ENCODE data around the gene MAP4K5.

Gene MAP4K5

DNA sequence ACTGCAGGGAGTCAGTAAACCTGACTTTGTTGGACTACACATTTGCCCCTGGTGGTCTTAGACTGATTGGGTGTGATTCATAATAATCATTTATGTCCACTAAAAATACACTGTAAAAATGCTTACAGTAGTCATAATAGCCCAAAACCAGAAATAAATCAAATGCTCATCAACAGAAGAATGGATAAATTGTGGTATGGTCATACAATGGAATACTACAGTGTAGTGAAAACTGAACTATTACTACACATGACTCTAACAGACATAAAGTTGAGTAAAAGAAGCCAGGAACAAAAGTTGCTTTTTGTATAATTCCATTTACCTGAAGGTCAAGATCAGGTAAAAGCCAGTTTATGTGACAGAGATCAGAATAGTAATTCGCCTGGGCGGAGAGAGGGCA, 78.5 kb downstream of the MAP4K5 start:
- no peak overlapping the region for H3K4me3 ChIP-seq (ENCODE audit: low read depth, low read length)
- no peak for DNase-seq (ENCODE audit: low read depth)
- TF ChIP-seq MYC (IDR thresholded peaks at IDR 0.05; ENCODE audit: low read depth, low read length) (no peak), MAX (IDR thresholded peaks at IDR 0.05; ENCODE audit: low read depth, low read length) (no peak), POLR2A (IDR thresholded peaks at IDR 0.05; ENCODE audit: extremely low read depth, insufficient read length) (no peak)
- TF ChIP-seq, protein P1, sequence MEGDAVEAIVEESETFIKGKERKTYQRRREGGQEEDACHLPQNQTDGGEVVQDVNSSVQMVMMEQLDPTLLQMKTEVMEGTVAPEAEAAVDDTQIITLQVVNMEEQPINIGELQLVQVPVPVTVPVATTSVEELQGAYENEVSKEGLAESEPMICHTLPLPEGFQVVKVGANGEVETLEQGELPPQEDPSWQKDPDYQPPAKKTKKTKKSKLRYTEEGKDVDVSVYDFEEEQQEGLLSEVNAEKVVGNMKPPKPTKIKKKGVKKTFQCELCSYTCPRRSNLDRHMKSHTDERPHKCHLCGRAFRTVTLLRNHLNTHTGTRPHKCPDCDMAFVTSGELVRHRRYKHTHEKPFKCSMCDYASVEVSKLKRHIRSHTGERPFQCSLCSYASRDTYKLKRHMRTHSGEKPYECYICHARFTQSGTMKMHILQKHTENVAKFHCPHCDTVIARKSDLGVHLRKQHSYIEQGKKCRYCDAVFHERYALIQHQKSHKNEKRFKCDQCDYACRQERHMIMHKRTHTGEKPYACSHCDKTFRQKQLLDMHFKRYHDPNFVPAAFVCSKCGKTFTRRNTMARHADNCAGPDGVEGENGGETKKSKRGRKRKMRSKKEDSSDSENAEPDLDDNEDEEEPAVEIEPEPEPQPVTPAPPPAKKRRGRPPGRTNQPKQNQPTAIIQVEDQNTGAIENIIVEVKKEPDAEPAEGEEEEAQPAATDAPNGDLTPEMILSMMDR (IDR thresholded peaks at IDR 0.05; ENCODE audit: low read depth, low read length): no peak

- TF ChIP-seq MYC (IDR thresholded peaks at IDR 0.05; ENCODE audit: low read depth, low read length) (no peak), MAX (IDR thresholded peaks at IDR 0.05; ENCODE audit: low read depth, low read length) (no peak), POLR2A (IDR thresholded peaks at IDR 0.05; ENCODE audit: extremely low read depth, insufficient read length) (no peak)
- TF ChIP-seq, protein P1 (IDR thresholded peaks at IDR 0.05; ENCODE audit: low read depth, low read length): no peak
- H3K4me3 ChIP-seq (ENCODE audit: low read depth, low read length): no peak overlapping the region
- no peak for DNase-seq (ENCODE audit: low read depth)
Observed at GRCh38 chr14:50452979-50453705, 79.2 kb downstream of the MAP4K5 start.

- TF ChIP-seq, protein P1 (IDR thresholded peaks at IDR 0.05; ENCODE audit: low read depth, low read length): no peak
- TF ChIP-seq MYC (IDR thresholded peaks at IDR 0.05; ENCODE audit: low read depth, low read length): no peak
- H3K4me3 ChIP-seq (ENCODE audit: low read depth, low read length): no peak overlapping the region
- no peak for DNase-seq (ENCODE audit: low read depth)
Observed at GRCh38 chr14:50452296-50452695, 80.1 kb downstream of the MAP4K5 start.

DNA sequence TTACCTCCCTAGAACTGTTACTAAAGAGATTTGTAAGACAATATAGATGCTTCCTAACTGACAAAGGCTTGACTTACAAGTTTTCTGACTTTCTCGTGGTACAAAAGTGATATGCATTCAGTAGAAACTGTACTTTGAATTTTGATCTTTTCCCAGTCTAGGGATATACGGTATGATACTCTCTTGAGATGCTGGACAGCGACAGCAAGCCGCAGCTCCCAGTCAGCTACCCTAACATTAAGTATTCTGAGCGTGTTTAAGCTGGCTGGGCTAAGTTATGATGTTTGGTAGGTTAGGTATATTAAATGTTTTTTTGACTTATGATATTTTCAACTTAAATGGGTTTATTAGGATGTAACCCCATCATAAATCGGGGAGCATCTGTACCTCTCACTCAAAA, 80.5 kb downstream of the MAP4K5 start:
- H3K4me3 ChIP-seq (ENCODE audit: low read depth, low read length): no peak overlapping the region
- no peak for DNase-seq (ENCODE audit: low read depth)
- TF ChIP-seq POLR2A (IDR thresholded peaks at IDR 0.05; ENCODE audit: extremely low read depth, insufficient read length): no peak
- TF ChIP-seq, protein P1 (IDR thresholded peaks at IDR 0.05; ENCODE audit: low read depth, low read length): no peak
- TF ChIP-seq MAX (IDR thresholded peaks at IDR 0.05; ENCODE audit: low read depth, low read length): no peak
- no peak for TF ChIP-seq MYC (IDR thresholded peaks at IDR 0.05; ENCODE audit: low read depth, low read length)

- DNase-seq (ENCODE audit: low read depth): no peak
- H3K4me3 ChIP-seq (ENCODE audit: low read depth, low read length): no peak overlapping the region
- TF ChIP-seq, protein P1 (IDR thresholded peaks at IDR 0.05; ENCODE audit: low read depth, low read length): no peak
- TF ChIP-seq POLR2A (IDR thresholded peaks at IDR 0.05; ENCODE audit: extremely low read depth, insufficient read length): no peak
- TF ChIP-seq MYC (IDR thresholded peaks at IDR 0.05; ENCODE audit: low read depth, low read length): no peak
- no peak for TF ChIP-seq MAX (IDR thresholded peaks at IDR 0.05; ENCODE audit: low read depth, low read length)
Observed at GRCh38 chr14:50447461-50447860, 84.9 kb downstream of the MAP4K5 start.

- DNase-seq (ENCODE audit: low read depth): no peak
- H3K4me3 ChIP-seq (ENCODE audit: low read depth, low read length): no peak overlapping the region
- TF ChIP-seq MAX (IDR thresholded peaks at IDR 0.05; ENCODE audit: low read depth, low read length) (no peak), MYC (IDR thresholded peaks at IDR 0.05; ENCODE audit: low read depth, low read length) (no peak), POLR2A (IDR thresholded peaks at IDR 0.05; ENCODE audit: extremely low read depth, insufficient read length) (no peak)
- TF ChIP-seq, protein P1 (IDR thresholded peaks at IDR 0.05; ENCODE audit: low read depth, low read length): no peak
Observed at GRCh38 chr14:50434528-50434927, 97.8 kb downstream of the MAP4K5 start.

Measured in NB4 (cell line).